HCT116 (cell line): Measurements from ENCODE around the gene PRKN.

Source experiments
- CEBPB ChIP-seq: IDR thresholded peaks from 2 replicates; pipeline ENCODE4 v1.6.1; 2012; ENCODE audit warnings: low read depth
- CTCF ChIP-seq, 3 experiments: fragments of 200-600 bp in 1 of 3; sonication (generic) in 1 of 3; IDR thresholded peaks in 2 of 3; conservative IDR thresholded peaks in 1 of 3; 2 replicates each; pipeline ENCODE4 v1.5.1; 2012 to 2017; ENCODE audit warnings: low read depth in 2 of 3, low read length in 2 of 3, antibody characterized with exemption in 1 of 3, borderline replicate concordance in 1 of 3, control low read depth in 1 of 3, mild to moderate bottlenecking in 1 of 3, mixed read lengths in 1 of 3, mixed run types in 1 of 3, moderate library complexity in 1 of 3; ENCODE audit not compliant: insufficient read depth in 1 of 3
- EZH2 ChIP-seq: fragments of 200-600 bp; sonication (generic); IDR thresholded peaks from 2 replicates; pipeline ENCODE4 v1.6.1; 2017; ENCODE audit warnings: antibody characterized with exemption, mixed run types
- EZH2phosphoT487 ChIP-seq: fragments of 200-600 bp; IDR thresholded peaks from 2 replicates; pipeline ENCODE4 v1.6.1; 2018; ENCODE audit warnings: antibody characterized with exemption, borderline replicate concordance
- MAX ChIP-seq: IDR thresholded peaks from 2 replicates; pipeline ENCODE4 v1.6.1; 2012
- POLR2A ChIP-seq: IDR thresholded peaks from 2 replicates; pipeline ENCODE4 v1.7.0; 2011; ENCODE audit warnings: borderline replicate concordance; ENCODE audit not compliant: insufficient read depth, insufficient read length; ENCODE audit errors: extremely low read depth
- POLR2AphosphoS5 ChIP-seq: IDR thresholded peaks from 2 replicates; pipeline ENCODE4 v1.6.1; 2011; ENCODE audit warnings: mild to moderate bottlenecking, low read depth, low read length, moderate library complexity

- TF ChIP-seq EZH2phosphoT487 = no peak
- TF ChIP-seq CTCF (IDR thresholded peaks at IDR 0.05 in 2 of 3, conservative IDR thresholded peaks at IDR 0.05 in 1 of 3; ENCODE audit: borderline replicate concordance in 1 of 3, insufficient read depth in 1 of 3, low read depth in 2 of 3, low read length in 2 of 3) = no peak
- TF ChIP-seq EZH2 = no peak
- TF ChIP-seq MAX = no peak
- TF ChIP-seq POLR2AphosphoS5 = no peak
- no peak for TF ChIP-seq POLR2A
- TF ChIP-seq CEBPB = no peak
Measured at GRCh38 chr6:162026031-162026430, 701.5 kb downstream of the PRKN start.
